DMS 273 (cell line): ENCODE data around the gene NEGR1.

Source experiments
- DNase-seq: peaks from one replicate; lab custom pipeline; 2025; ENCODE audit not compliant: unreplicated experiment; lab: John Stamatoyannopoulos, UW

The NEGR1 gene

DNA sequence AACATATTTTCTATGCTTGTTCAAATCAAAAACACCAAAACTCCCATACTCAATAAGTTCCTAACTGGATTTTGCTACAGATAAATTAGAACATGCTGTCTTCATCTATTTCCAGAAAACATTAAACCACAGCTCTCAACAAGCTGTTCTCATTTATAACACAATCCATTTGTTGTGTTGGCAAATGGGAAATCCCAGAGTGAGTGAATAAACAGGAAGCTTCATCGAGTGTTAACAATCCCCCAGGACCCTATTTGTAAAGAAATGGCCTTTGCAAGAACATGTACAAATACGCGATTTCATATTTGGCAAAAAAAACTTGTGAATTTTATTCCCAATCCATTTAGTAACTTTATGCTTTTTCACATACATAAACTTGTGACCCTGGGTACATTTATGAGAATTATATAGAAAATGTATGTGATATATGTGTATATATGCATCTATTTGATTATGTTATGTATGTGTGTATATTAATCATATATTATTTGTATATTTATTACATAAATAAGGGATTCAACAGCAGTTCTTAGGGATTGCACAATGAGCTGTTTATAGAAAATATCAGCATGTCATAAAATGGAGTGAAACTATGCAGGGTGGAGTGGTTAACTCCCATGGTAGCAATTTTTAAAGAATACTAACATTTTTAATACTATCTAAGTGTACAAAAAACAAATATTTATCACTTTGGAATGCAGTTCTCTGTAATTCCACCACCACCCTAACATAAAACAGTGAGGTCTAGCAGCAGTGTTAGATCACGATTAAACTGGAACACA is 160.0 kb downstream of the NEGR1 start:
- DNase-seq: no peak

DNA sequence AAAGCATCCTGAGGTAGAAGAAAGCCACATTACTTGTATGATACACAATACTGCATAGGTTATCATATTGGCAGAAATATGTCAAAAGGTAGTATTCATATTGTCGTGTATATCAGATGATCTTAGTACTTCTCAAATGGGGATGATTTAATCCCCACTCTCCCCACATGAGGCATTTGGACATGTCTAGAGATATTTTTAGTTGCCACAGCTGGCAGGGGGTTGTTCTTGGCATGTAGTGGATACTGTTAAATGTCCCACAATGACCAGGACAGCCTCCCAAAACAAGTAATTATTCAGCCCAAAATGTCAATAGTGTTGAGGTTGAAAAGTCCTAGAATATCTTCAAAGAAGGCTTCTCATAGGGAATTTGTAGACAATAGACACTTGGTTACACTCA is 162.8 kb downstream of the NEGR1 start:
- peak; percentile 23 for DNase-seq

DNA sequence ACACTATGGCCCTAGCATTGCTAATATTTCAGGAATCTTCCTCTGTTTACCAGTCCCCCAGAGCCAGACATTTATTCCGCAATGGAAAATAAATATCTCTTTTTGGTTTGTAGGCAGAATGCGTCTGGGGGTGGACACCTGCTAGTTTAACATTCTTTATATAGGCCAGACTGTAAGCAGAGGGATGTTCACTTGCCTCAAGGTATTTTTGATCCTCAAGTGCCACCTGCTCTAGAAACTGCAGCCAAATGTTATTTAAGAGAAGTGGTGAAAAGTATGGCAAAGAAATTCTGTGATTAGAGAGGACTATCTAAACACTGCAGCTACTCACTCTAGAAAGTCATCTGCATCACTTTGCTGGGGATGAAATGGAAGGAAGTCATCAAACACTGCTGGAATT is 164.7 kb downstream of the NEGR1 start:
- DNase-seq: peak; percentile 11

DNA sequence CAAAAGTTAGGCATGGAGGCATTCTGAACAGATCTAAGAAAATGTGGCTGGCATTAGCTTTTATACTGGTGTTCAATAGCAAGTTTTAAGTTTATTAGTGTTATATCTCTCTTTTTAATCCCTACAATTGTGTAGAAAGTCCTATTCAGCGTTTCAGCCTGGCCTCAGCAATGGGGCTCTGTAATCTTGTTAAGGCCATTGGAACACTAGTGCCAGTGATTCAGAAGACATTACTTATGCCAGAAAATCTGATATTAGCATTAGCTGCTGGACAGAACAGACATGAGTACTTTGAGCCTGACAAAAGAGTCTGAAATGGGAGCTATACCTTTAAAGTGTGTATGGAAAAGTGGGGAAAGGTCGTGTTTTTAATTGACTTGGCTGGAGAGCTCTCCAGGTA is 167.0 kb downstream of the NEGR1 start:
- DNase-seq: no peak

DNA sequence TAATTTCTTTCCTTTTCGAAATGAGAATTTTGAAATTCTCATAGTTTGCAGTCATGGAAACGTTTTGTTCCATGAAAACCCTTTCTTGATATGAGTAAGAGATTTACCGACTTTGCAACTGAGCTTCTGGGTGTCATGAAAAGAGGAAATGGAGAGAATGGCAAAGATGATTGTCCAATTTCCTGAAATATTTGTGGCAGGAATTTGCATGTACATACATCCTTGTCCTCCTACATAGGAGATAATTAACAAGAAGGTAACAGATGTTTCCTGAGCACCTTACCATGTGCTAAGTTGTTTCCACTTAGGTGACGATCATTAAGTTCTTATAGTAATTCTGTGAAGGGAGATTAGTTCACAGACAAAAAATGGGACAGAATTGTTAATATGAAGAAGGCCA is 170.7 kb downstream of the NEGR1 start:
- no peak for DNase-seq

DNA sequence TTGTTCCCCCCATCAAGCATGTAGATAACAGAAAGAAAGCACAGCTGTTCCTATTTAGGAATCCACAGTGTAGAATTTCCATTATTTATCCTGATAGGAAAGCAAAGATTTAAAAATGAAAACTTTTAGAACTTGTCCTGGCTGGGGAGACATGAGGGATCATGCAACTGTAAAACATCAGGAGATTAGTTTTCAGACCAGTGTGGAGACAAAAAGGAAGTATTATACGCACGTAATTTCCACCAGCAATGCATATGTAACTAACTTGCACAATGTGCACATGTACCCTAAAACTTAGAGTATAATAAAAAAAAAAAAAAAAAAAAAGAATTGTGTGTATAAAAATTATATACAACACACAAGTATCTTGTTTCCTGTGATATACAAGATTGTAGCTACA is 172.4 kb downstream of the NEGR1 start:
- DNase-seq: no peak

DNA sequence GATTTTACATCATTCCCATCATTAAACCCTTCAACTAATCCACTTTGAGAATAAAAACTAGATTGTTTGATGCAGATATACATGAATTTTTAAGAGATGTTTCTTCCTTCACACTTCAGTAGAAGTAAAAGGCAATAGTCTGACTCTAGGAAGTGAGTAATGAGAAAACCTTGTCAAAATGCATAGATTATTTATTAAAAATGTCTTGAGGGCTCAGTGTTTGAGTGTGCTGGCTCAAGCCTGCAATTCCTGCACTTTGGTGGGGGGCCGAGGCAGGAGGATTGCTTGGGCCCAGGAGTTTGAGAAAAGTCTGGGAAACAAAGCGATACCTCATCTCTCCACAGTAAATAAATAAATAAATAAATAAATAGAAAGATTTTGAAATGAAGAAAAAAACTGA is 177.1 kb downstream of the NEGR1 start:
- DNase-seq: no peak

DNA sequence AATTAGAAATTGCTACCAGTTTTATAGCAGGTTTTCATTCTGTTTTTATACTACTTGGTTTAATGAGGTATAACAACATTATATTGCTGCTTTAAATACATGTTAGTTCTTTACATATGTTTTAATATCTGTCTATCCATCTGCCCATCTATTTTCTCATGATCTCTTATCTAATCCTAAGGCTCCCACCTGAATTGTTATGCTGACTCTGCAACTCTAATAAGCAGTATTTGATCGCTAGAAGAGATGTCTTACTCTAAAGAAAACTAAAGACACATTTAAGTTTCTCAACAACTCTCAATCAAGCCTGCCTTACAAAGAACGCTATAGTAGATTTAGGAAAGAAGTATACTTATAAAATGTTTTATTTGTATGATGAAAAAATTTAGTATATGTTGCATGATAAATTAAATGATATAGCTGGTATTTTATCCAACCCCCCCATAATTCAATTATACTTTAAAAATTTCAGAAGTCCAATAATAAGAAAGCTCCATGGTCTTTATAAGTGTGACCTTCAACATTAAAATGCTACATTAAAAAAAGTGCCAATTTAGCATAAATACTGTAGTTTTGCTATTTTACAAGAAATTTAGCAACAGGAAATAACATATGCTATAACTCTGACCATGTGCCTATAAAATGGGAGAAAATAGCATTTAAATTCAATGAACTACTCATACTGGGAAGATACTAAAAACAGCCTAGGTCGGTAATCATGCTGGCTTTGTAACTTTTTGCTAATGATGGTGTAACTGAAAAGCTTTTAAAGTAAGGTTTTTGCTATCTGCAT is 180.3 kb downstream of the NEGR1 start:
- no peak for DNase-seq

DNA sequence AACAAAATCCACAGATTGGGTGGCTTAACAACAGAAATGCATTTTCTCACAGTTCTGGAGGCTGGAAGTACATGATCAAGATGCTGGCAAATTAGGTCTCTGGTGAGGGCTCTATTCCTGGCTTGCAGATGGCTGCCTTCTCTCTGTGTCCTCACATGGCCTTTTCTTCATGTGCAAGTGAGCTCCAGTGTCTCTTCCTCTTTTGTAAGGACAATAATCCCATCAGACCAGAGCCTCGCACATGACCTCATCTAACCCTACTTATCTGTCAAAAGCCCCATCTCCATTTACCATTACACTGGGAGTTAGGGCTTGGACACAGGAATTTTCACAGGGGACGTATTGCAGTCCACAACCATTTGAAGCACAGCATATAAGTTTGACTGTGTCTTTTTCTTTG is 181.6 kb downstream of the NEGR1 start:
- no peak for DNase-seq

DNA sequence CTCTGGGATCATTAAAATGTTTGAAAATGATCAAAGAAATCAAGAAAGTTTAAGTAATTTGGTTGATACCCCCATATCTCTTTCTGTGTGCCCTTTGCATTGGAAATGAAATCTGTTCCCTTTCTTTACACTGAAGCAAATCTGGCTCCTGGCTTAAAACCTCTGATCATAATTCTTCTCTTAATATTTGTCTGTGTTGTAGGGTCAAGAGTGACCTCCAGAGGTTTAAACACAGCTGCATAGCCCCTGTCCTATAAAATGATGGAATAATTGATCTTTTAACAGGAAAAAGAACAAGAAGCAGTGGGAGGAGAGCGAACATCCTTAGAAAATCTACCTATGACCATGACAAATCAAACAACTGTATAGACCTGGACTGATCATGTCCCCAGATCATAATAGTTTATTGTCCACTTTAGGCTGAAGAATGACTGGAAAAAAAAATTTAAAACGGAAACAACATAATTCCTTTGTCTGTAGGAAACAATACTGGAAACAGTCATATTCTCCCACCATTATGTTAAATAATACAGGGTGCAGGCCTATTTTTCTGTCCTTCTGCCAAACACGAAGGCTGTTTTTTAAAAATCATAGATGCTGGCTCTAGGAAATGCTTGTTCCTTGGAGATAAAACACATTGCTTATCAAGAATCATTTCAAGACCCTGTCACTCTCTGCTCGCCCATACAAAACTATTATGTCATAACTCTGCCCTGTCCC is 184.3 kb downstream of the NEGR1 start:
- DNase-seq: no peak

DNA sequence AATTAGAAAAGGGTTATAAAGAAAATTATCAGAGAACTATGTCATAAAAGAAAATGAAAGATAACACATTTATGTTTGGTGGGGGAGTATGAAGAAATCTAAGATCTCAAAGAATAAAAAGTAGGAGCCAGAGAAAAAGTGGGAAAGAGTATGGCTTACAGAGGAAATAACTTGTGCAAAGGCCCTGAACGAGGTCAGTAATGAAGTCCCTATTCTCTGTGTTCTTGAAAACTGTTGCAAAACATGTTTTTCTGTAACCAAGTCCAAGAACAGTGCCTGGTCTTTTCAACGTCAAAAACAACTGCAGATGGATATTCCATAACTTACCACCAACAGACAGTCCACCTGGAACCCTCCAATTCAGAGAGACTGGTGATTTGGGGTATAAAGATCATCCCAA is 188.1 kb downstream of the NEGR1 start:
- DNase-seq: no peak

DNA sequence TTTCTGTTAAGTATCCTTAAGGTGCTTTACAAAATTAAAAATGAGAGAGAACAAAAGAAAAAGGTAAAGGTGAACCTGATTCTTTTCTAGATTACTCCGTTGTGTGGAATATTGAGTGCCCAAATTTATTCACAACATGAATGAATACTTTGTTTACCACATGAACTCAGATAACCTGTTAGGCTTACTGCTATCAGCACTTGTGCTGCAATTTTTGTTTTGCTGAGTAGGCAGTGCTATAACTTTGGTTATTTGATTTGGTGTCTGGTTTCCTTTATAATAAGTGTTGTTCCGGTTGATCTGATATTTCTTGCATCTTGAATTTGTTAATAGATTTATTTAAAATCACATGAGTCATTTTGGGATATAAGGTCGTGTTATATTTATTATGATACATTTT is 195.9 kb downstream of the NEGR1 start:
- no peak for DNase-seq

DNA sequence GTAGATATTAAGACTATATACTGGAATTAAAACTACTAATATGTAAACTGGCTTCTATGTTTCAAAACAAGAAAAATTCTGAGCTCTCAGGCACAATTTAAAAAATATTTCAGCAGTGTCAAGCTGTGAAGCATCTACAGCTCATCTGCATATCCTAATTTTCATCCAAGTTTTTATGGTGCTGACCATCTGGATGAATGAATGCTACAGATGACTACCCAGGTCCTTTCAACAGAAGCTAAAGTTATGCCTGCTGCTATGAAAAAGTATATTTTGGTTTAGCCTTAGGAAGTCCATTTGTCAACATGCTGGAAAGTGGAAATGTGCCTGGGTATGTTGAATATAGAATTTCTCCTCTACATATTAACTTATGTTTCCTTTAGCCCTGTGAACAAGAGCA is 206.9 kb downstream of the NEGR1 start:
- peak; percentile 45 for DNase-seq

DNA sequence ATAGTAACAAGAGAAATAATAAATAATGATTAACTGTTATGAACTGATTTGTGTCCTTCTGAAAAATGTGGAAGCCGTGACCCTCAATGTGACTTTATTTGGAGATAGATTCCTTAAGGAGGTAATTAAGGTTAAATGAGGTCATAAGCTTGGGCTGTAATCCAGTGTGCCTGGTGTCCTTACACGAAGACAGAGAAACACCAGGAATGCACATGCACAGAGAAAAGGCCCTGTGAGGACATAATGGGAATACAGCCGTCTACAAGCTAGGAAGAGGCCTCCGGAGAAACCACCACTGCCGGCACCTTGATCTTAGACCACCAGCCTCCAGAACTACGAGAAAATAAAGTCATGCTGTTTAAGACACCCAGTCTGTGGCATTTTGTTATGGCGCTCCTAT is 215.9 kb downstream of the NEGR1 start:
- no peak for DNase-seq

DNA sequence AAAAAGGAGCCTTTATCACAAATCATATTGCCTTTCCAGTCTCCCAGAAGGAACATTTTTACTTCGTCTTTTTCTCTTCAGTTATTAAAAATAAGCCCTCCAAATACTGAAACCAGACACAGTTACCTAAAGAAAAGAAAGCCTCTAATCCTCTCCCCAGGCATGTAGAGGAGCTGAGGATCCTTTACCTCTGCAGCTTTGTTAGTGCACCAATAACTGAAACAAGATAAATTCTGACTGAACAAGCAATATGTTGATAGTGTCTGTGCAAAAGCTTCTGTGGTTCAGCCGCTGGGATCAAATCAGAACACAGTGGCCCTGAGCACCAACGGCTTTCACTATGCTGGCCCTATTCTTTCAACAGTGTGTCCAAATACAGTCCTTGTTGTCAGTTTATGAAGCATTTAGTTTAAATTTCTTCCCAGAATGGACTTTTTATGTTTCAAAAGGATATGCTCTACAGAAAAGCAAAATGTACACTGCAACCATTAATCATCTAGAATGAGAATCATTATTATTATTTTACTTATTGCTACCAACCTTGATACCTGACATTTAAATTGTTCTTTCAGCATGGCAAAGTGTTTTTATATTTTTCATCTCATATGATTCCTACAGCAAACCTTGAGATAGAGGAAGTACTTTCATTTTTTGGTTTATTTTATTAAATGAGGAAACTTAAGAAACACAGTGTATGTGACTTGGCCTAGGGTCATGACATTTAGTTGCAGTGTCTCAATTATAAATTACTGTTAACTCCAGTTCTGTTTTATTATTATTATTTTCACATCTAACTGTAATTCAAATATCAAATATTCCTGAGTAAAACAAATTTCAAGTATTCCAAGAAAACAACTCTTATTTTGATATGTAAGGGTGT is 217.9 kb downstream of the NEGR1 start:
- DNase-seq: no peak

DNA sequence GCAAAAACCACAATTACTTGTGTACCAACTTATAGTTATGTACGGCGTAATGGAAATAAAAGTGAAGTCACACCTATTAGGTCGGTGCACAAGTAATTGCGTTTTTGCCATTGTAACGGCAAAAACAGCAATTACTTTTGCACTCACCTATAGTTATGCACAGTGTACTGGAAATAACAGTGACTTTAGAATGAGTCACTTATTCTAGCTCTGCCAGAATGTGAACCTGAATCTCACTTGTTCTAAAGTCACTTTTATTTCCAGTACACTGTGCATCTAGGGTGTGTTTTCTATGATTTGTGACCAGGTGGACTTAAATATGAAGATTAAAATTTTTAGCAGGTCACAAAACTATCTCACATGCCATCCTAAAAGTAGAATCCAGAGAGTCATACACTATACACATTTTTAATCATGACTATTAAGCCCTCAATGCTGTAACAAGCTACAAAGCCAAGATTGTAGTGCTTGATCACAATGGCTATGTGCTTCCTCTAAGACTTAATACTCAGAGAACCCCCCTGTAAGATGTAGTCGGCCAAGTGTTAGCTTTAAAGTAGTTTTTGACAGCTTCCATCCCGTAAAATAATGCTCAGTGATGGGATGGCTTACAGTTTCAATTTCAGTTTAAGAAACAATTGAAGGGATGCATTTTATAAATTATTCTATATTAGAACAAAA is 218.8 kb downstream of the NEGR1 start:
- DNase-seq: no peak

DNA sequence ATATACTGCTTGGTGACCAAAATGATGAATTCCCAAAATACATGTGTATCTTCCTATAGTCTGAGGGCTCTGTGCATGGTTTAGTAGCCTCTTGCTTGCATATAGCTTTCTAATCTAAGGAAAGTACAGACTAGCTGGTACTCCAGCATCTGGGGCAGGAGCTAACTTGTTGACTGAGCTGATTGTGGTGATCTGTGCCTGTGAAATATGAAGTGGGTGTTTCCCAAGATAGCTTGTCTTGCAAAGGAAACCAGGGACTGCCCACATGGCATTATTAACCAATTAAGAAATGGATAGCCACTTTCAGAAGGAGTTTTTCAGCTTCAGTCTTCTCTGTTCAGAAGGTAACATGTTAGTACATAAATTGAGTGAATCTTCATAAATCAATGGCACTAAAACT is 219.8 kb downstream of the NEGR1 start:
- no peak for DNase-seq

DNA sequence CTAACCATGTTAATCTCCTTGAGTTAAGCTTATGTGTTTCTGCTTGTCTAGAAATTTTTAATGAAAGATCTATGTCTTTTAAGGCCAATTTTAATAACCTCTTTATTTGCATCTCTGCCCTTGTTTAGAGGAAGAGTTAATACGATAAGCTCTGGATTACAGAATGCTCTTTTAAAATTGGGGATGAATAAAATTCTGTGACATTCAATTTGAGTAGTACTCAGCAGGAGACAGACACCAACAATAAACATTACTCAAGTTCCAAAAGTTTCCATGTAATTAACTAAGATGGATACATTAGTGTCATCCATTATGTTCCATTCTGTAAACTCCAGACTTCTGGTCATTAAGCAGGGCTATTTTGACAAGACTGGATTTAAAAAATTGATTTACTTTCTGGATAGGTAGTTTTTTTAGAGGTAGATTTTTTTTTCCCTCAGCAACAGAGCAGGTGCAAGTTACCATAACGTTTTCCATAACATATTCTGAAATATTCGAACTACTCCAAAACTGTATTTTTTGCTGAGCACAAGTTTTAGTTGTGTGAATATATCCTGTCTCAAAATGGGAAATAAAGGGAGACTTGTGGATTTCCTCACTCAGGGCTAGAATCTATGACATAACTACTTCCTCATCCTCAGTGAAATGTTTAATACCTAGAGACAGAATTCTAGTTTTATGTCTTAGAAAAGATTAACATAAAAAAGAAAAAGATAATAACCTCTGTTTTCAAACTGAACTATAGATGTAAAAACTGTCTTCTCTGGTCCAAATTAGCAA is 221.7 kb downstream of the NEGR1 start:
- no peak for DNase-seq

DNA sequence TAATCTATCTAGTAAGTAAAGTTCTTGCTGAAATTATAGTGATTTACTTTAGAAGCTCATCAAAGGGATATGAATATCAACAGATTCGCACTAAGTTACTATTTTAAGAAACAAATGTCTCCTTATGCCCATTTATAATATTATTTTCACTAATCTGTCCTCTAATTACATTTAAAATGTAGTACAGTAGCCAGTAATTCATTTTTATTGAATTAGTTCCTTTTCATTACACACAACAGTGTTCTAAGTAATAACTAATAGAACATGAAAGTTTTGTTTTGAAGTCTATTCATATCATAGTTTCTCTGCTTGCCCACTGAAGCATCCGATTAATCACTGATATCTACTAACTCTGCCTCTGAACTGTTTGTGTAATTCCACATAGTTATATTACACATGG is 225.8 kb downstream of the NEGR1 start:
- no peak for DNase-seq

DNA sequence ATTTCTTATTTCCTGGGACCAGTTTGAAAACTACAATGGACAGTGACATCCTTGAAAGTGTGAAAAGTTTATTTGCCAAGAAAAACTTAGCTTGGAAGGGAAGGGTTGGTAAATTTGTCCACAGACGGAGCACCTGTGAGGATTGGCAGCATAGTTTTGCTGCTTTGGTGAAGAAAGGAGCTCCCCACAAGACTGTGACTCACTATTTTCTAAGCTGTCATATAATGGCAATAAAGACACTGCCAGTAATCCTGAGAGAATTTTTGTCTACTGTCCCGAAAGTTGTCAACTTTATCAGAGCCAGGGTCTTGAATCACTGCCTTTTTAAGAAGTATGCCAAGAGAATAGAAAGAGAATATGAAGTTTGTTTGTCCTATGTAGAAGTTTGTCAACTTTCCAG is 230.8 kb downstream of the NEGR1 start:
- DNase-seq: no peak
